ENCODE data around the gene ENGASE.

ENGASE gene

GRCh38 chr17:79108870-79109269, 34.2 kb downstream of the ENGASE start:
- no peak for DNase-seq (ENCODE audit: low read depth)
- TF ChIP-seq CTCF (conservative IDR thresholded peaks at IDR 0.05; ENCODE audit: low read depth, low read length): no peak
- no peak overlapping the region for H3K4me3 ChIP-seq (ENCODE audit: low read depth, low read length)

GRCh38 chr17:79109584-79109983, 35.0 kb downstream of the ENGASE start:
- H3K4me3 ChIP-seq (ENCODE audit: low read depth, low read length): no peak overlapping the region
- TF ChIP-seq CTCF (conservative IDR thresholded peaks at IDR 0.05; ENCODE audit: low read depth, low read length): peak; percentile 17
- DNase-seq (ENCODE audit: low read depth): no peak

GRCh38 chr17:79111097-79111496, 36.5 kb downstream of the ENGASE start:
- DNase-seq (ENCODE audit: low read depth): no peak
- TF ChIP-seq CTCF (conservative IDR thresholded peaks at IDR 0.05; ENCODE audit: low read depth, low read length): no peak

GRCh38 chr17:79112471-79112870, 37.8 kb downstream of the ENGASE start:
- TF ChIP-seq CTCF (conservative IDR thresholded peaks at IDR 0.05; ENCODE audit: low read depth, low read length): no peak
- H3K4me3 ChIP-seq (ENCODE audit: low read depth, low read length): no peak overlapping the region
- no peak for DNase-seq (ENCODE audit: low read depth)

More at GRCh38 chr17:79111097-79111496, 36.5 kb downstream of the ENGASE start:
- no peak overlapping the region for H3K4me3 ChIP-seq (ENCODE audit: low read depth, low read length)

GRCh38 chr17:79113699-79114457, 39.3 kb downstream of the ENGASE start:
- no peak overlapping the region for H3K4me3 ChIP-seq (ENCODE audit: low read depth, low read length)
- DNase-seq (ENCODE audit: low read depth): no peak
- no peak for TF ChIP-seq CTCF (conservative IDR thresholded peaks at IDR 0.05; ENCODE audit: low read depth, low read length)

- TF ChIP-seq CTCF (conservative IDR thresholded peaks at IDR 0.05; ENCODE audit: low read depth, low read length): no peak
- DNase-seq (ENCODE audit: low read depth): peak; percentile 15
- no peak overlapping the region for H3K4me3 ChIP-seq (ENCODE audit: low read depth, low read length)
Measured at GRCh38 chr17:79114458-79115301, 40.1 kb downstream of the ENGASE start.
